PC-9 (cell line): ENCODE data around the gene NOTO. TPM values are rescaled to one million over a fixed set of nuclear protein-coding genes. Genes with fewer than 3 reads are reported as not detected.

Source experiments
- Bru-seq: library from RNA; stranded (reverse); fragments of 400-500 nt; gene quantifications from one replicate; lab custom pipeline; 2021; lab: Mats Ljungman, UMichigan
- BruChase-seq, 2 experiments: library from RNA; stranded (reverse); fragments of 400-500 nt; gene quantifications; one replicate each; lab custom pipeline; 2021; lab: Mats Ljungman, UMichigan
- BruUV-seq: library from RNA; stranded (reverse); fragments of 400-500 nt; replicated peaks from 2 replicates; lab custom pipeline; 2021; lab: Mats Ljungman, UMichigan
- CTCF ChIA-PET: fragments of 300-600 bp; sonication (Branson Sonifier 250); formaldehyde crosslinking; loops from one replicate; lab custom pipeline; 2022; ENCODE audit warnings: antibody characterized with exemption; lab: Charles Lee
- POLR2A ChIA-PET: fragments of 300-600 bp; sonication (Branson Sonifier 250); formaldehyde crosslinking; loops from one replicate; lab custom pipeline; 2022; ENCODE audit warnings: antibody characterized with exemption; ENCODE audit not compliant: unreplicated experiment; lab: Charles Lee
- DNase-seq, 2 experiments: peaks; one replicate each; pipeline versions ENCODE4 v3.0.0 to v3.0.0-alpha.2; 2015 to 2022; ENCODE audit warnings: mixed read lengths in 1 of 2
- H2AFZ ChIP-seq: fragments of 200-600 bp; sonication (generic); 2 replicates; pipeline ENCODE4 v1.8.1; 2017; ENCODE audit warnings: antibody characterized with exemption
- H3F3A ChIP-seq: fragments of 200-600 bp; sonication (generic); 2 replicates; pipeline ENCODE4 v1.8.1; 2017; ENCODE audit warnings: antibody characterized with exemption, mild to moderate bottlenecking, low read depth; ENCODE audit not compliant: insufficient read depth
- H3K27ac ChIP-seq: fragments of 200-600 bp; sonication (generic); 2 replicates; pipeline ENCODE4 v1.6.1; 2016; ENCODE audit warnings: mixed run types
- H3K27me3 ChIP-seq: fragments of 200-600 bp; sonication (generic); 2 replicates; pipeline ENCODE4 v1.6.1; 2016; ENCODE audit warnings: low read depth, mixed run types; ENCODE audit not compliant: insufficient read depth
- H3K36me3 ChIP-seq: fragments of 200-600 bp; sonication (generic); 2 replicates; pipeline ENCODE4 v1.6.1; 2016; ENCODE audit warnings: low read depth, mixed run types
- H3K4me1 ChIP-seq: fragments of 200-600 bp; sonication (generic); replicated peaks from 2 replicates; pipeline ENCODE4 v1.6.1; 2016; ENCODE audit warnings: mixed run types; ENCODE audit not compliant: insufficient read depth
- H3K4me2 ChIP-seq: fragments of 200-600 bp; sonication (generic); 2 replicates; pipeline ENCODE4 v1.6.1; 2017; ENCODE audit warnings: mixed run types
- H3K4me3 ChIP-seq: fragments of 200-600 bp; sonication (generic); 2 replicates; pipeline ENCODE4 v1.6.1; 2016; ENCODE audit warnings: mixed run types
- H3K79me2 ChIP-seq: fragments of 200-600 bp; sonication (generic); 2 replicates; pipeline ENCODE4 v1.6.1; 2017; ENCODE audit warnings: low read depth, mixed run types
- H3K9me2 ChIP-seq: fragments of 200-600 bp; sonication (generic); 2 replicates; pipeline ENCODE4 v1.8.1; 2017; ENCODE audit warnings: mild to moderate bottlenecking; ENCODE audit not compliant: insufficient read depth
- H3K9me3 ChIP-seq: fragments of 200-600 bp; sonication (generic); 2 replicates; pipeline ENCODE4 v1.8.1; 2016; ENCODE audit warnings: low read depth; ENCODE audit not compliant: insufficient read depth
- H4K20me1 ChIP-seq: fragments of 200-600 bp; sonication (generic); 2 replicates; pipeline ENCODE4 v1.8.1; 2017; ENCODE audit not compliant: insufficient read depth
- CTCF ChIP-seq: fragments of 200-600 bp; sonication (generic); conservative IDR thresholded peaks from 2 replicates; pipeline ENCODE4 v1.6.1; 2017; ENCODE audit warnings: mixed run types, antibody characterized with exemption, mild to moderate bottlenecking, moderate library complexity
- EZH2 ChIP-seq: fragments of 200-600 bp; sonication (generic); IDR thresholded peaks from 2 replicates; pipeline ENCODE4 v1.8.0; 2017; ENCODE audit warnings: antibody characterized with exemption, low read depth
- intact Hi-C: fragments of 100-400 bp; cut with micrococcal nuclease; formaldehyde crosslinking; loops from one replicate; pipeline ENCODE4 v1.10.0; 2022; ENCODE audit not compliant: unreplicated experiment
- long read RNA-seq: library from polyadenylated mRNA; stranded (forward); transcript quantifications from one replicate; pipeline ENCODE4 v2.0.0, GENCODE V29; 2022
- total RNA-seq: library from RNA; stranded (reverse); gene quantifications from 2 replicates; pipeline ENCODE4 v1.2.3, GENCODE V29; 2021

The NOTO gene
- total RNA-seq (not detected in 2 replicates), Bru-seq, nascent RNA (not detected), BruChase-seq, experiment 1, labeled RNA remaining after a 2-hour chase (not detected), BruChase-seq, experiment 2, labeled RNA remaining after a 6-hour chase (not detected)
- long read RNA-seq: 0 reads

- no TSS peak for BruUV-seq
- Histone ChIP-seq H3K79me2 (no peaks in the 10 kb centered on the region), H3K4me1 (peaks cover 5% of the 10 kb centered on the region; the same call in 1 of the 2 replicates), H3K4me3 (no peak within 1 kb of the TSS), H3K27ac (no peak within 1 kb of the TSS), H3K4me2 (no peak within 1 kb of the TSS), H3K9me3 (no peaks in the 10 kb centered on the region), H3K36me3 (no peaks in the 10 kb centered on the region), H3K27me3 (peaks cover 18% of the 10 kb centered on the region; the same call in 1 of the 2 replicates), H2AFZ (no peak within 1 kb of the TSS), H3K9me2 (no peaks in the 10 kb centered on the region), H4K20me1 (no peaks in the 10 kb centered on the region), H3F3A (peaks cover 5% of the 10 kb centered on the region; the same call in 1 of the 2 replicates)
- intact Hi-C loops: no loop called here
- ChIA-PET POLR2A (no interaction called here), CTCF (no interaction called here)
- no peak for DNase-seq
- TF ChIP-seq EZH2 (no peak), CTCF (no peak)
Observed at GRCh38 chr2:73202156-73203054, at the start of gene NOTO. TSS of gene NOTO (plus strand) at chr2:73202574. CDS start at chr2:73202667, 93 bp downstream.

GRCh38 chr2:73156539-73157124, 45.7 kb upstream of the NOTO start:
- ChIA-PET CTCF (interaction anchor here (0.6 to 1.0 kb wide), 3 partner anchors 45 to 264 kb away, joined by 3 to 5 read pairs (median 4); no protein-coding TSS in a partner anchor), POLR2A (interaction anchor here (0.7 kb wide), 1 partner anchor 70 kb away, joined by 3 read pairs; no protein-coding TSS in a partner anchor)
- peak in 1 of 2 experiments; percentile 34 for DNase-seq
- H3K9me2 ChIP-seq: no peaks in the 10 kb centered on the region
- no peaks in the 10 kb centered on the region for H4K20me1 ChIP-seq
- H3K4me2 ChIP-seq: no peak overlapping the region
- H3K36me3 ChIP-seq: no peaks in the 10 kb centered on the region
- no peak overlapping the region for H3K4me3 ChIP-seq
- H3K4me1 ChIP-seq: no peaks in the 10 kb centered on the region
- intact Hi-C loops: loop anchor here (1.0 kb wide), 1 partner anchor 71 kb away; no protein-coding TSS in a partner anchor
- no peak overlapping the region for H3K27ac ChIP-seq
- peak; percentile 56 for TF ChIP-seq CTCF
- TF ChIP-seq EZH2: no peak
- no TSS peak for BruUV-seq
- H2AFZ ChIP-seq: no peak overlapping the region
- H3K27me3 ChIP-seq: peaks cover 23% of the 10 kb centered on the region
- H3F3A ChIP-seq: no peaks in the 10 kb centered on the region
- no peaks in the 10 kb centered on the region for H3K79me2 ChIP-seq
- no peaks in the 10 kb centered on the region for H3K9me3 ChIP-seq

GRCh38 chr2:73162856-73163391, 39.5 kb upstream of the NOTO start:
- CTCF ChIA-PET: interaction anchor here (0.6 to 0.7 kb wide), 3 partner anchors 50 to 1631 kb away, joined by 4 to 16 read pairs (median 8); partner anchors contain the start of gene RAB11FIP5

More at GRCh38 chr2:73162856-73163391, 39.5 kb upstream of the NOTO start:
- peak in 1 of 2 experiments; percentile 15 for DNase-seq
- intact Hi-C loops: loop anchor here (1.0 kb wide), 3 partner anchors 78 to 271 kb away; no protein-coding TSS in a partner anchor
- Histone ChIP-seq H3K27ac (no peak overlapping the region), H3K27me3 (peaks cover 14% of the 10 kb centered on the region; the same call in 1 of the 2 replicates), H3K36me3 (no peaks in the 10 kb centered on the region), H3K9me2 (no peaks in the 10 kb centered on the region), H4K20me1 (no peaks in the 10 kb centered on the region), H3K4me1 (no peaks in the 10 kb centered on the region), H3K4me3 (no peak overlapping the region), H3K79me2 (no peaks in the 10 kb centered on the region), H3K9me3 (0 out of 2 replicates have a peak, but pooled peaks cover 4% of the 10 kb centered on the region), H3F3A (no peaks in the 10 kb centered on the region), H2AFZ (no peak overlapping the region), H3K4me2 (no peak overlapping the region)
- TF ChIP-seq CTCF (no peak), EZH2 (no peak)
- POLR2A ChIA-PET: no interaction called here
- no TSS peak for BruUV-seq
